GM08714 (cell line): Measurements from ENCODE around the gene RGMB.

ENCODE experiments used
- H3K4me3 ChIP-seq: fragments of 200-500 bp; sonication (Bioruptor generic); 2 replicates; pipeline ENCODE4 v1.5.1; 2014; ENCODE audit warnings: mild to moderate bottlenecking, low read length, inconsistent platforms
- ZNF274 ChIP-seq: IDR thresholded peaks from 2 replicates; pipeline ENCODE4 v1.6.1; 2012; ENCODE audit warnings: mild to moderate bottlenecking, low read depth, low read length

Gene RGMB

GRCh38 chr5:98816582-98817222 lies 43.2 kb downstream of the RGMB start:
- no peak for TF ChIP-seq ZNF274
- H3K4me3 ChIP-seq: no peak overlapping the region

- no peak for TF ChIP-seq ZNF274
- H3K4me3 ChIP-seq: no peak overlapping the region
Observed at GRCh38 chr5:98825582-98826375, 52.3 kb downstream of the RGMB start.

GRCh38 chr5:98827161-98827560 lies 53.7 kb downstream of the RGMB start:
- TF ChIP-seq ZNF274: no peak
- no peak overlapping the region for H3K4me3 ChIP-seq

- H3K4me3 ChIP-seq: no peak overlapping the region
- TF ChIP-seq ZNF274: no peak
Observed at GRCh38 chr5:98827588-98828284, 54.3 kb downstream of the RGMB start.

GRCh38 chr5:98836175-98836574 lies 62.7 kb downstream of the RGMB start:
- no peak for TF ChIP-seq ZNF274
- H3K4me3 ChIP-seq: no peak overlapping the region

GRCh38 chr5:98839469-98840383 lies 66.3 kb downstream of the RGMB start:
- TF ChIP-seq ZNF274: no peak
- peak overlapping the region; percentile 21; the same call in 1 of the 2 replicates for H3K4me3 ChIP-seq

- H3K4me3 ChIP-seq: no peak overlapping the region
- TF ChIP-seq ZNF274: no peak
Observed at GRCh38 chr5:98840946-98841345, 67.5 kb downstream of the RGMB start.

- TF ChIP-seq ZNF274: no peak
- H3K4me3 ChIP-seq: no peak overlapping the region
Observed at GRCh38 chr5:98843481-98843880, 70.0 kb downstream of the RGMB start.

GRCh38 chr5:98844865-98845264 lies 71.4 kb downstream of the RGMB start:
- no peak for TF ChIP-seq ZNF274
- H3K4me3 ChIP-seq: no peak overlapping the region

- no peak overlapping the region for H3K4me3 ChIP-seq
- TF ChIP-seq ZNF274: no peak
Observed at GRCh38 chr5:98845878-98846277, 72.4 kb downstream of the RGMB start.
